KOPT-K1 (cell line): ENCODE data around the gene CHP2.
"Not testable (repeated sequence)": the region's sequence is repeated elsewhere in the genome, so short reads cannot be mapped to it uniquely, and the experiment has no call there.

Experiments
- H3K27ac ChIP-seq: fragments of 200-600 bp; sonication (generic); 2 replicates; pipeline ENCODE4 v1.5.1; 2016; ENCODE audit warnings: antibody characterized with exemption, mild to moderate bottlenecking, low read depth, low read length; ENCODE audit not compliant: poor library complexity, severe bottlenecking
- H3K36me3 ChIP-seq: fragments of 200-600 bp; sonication (generic); 2 replicates; pipeline ENCODE4 v1.5.1; 2017; ENCODE audit warnings: antibody characterized with exemption, mild to moderate bottlenecking, low read length, moderate library complexity; ENCODE audit not compliant: insufficient read depth
- H3K9me3 ChIP-seq: fragments of 200-600 bp; sonication (generic); 2 replicates; pipeline ENCODE4 v1.5.1; 2017; ENCODE audit warnings: antibody characterized with exemption, low read length, mild to moderate bottlenecking; ENCODE audit not compliant: insufficient read depth, poor library complexity, severe bottlenecking

Gene CHP2

GRCh38 chr16:23754594-23755483 lies at the start of gene CHP2:
CHP2 (plus strand) TSS chr16:23755026; CDS start chr16:23755050, 24 bp downstream.
- Histone ChIP-seq H3K36me3 (no peaks in the 10 kb centered on the region), H3K9me3 (no peaks in the 10 kb centered on the region), H3K27ac (no peak within 1 kb of the TSS)

DNA sequence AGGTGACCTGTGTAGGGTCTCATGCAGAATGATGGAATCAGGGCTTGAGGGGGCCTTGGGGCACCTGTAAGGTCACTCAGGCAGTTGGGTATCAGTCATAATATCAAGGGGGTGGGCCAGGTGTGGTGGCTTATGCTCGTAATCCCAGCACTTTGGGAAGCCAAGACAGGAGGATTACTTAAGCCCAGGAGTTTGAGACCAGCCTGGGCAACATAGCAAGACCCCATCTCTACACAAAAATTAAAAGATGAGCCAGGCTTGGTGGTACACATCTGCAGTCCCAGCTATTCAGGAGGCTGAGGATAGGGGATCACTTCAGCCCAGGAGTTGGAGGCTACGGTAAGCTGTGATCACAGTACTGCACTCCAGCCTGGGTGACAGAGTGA lies 49.3 kb upstream of the CHP2 start:
- Histone ChIP-seq H3K27ac (no peak overlapping the region), H3K36me3 (no peaks in the 10 kb centered on the region), H3K9me3 (peaks cover 20% of the 10 kb centered on the region)

- Histone ChIP-seq H3K9me3 (peaks cover 20% of the 10 kb centered on the region), H3K27ac (no peak overlapping the region), H3K36me3 (no peaks in the 10 kb centered on the region)
These were observed 48.4 kb upstream of the CHP2 start for GRCh38 chr16:23706439-23706838.

DNA sequence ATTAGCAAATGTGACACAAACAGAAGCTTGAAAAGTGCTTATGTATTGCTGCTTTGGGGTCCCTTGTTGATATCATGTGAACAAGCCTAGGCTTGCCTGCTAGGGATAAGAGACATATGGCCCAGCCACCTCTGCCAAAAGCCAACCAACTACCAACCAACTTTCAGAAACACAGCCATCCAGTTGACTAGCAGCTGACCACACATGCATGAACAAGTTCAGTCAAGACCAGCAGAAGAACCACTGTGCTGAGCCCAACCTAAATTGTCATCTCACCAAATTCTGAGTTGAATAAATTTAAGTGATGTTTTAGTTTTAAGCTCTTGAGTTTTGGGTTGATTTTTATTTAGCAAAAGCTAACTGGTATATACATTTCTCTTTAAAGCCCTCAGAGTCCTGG lies 45.3 kb upstream of the CHP2 start:
- H3K9me3 ChIP-seq, result peaks cover 19% of the 10 kb centered on the region
- no peaks in the 10 kb centered on the region for H3K36me3 ChIP-seq
- H3K27ac ChIP-seq, result no peak overlapping the region

GRCh38 chr16:23710008-23710407 lies 44.8 kb upstream of the CHP2 start:
- H3K9me3 ChIP-seq, result peaks cover 19% of the 10 kb centered on the region
- no peak overlapping the region for H3K27ac ChIP-seq
- no peaks in the 10 kb centered on the region for H3K36me3 ChIP-seq

DNA sequence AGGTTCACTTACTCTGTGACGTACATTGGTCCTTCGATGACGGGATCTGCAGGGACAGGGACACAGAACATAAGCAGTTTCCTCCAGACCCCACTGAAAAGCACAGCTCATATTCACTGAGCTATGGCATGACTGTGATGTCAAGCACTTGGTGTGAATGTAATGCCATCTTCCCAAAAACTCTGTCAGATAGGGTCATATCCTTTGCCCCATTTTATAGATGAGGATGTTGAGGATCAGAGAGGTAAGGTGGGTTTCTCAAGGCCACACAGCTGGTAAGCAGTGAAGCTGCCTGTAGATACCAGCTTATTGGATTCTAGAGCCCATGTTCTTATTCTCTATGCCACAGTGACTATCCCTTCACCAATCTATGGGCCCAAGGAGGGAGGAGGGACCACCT lies 44.3 kb upstream of the CHP2 start:
- Histone ChIP-seq H3K9me3 (peaks cover 19% of the 10 kb centered on the region), H3K36me3 (no peaks in the 10 kb centered on the region)

GRCh38 chr16:23711785-23712184 lies 43.0 kb upstream of the CHP2 start:
- Histone ChIP-seq H3K27ac (no peak overlapping the region), H3K36me3 (no peaks in the 10 kb centered on the region), H3K9me3 (peaks cover 19% of the 10 kb centered on the region)

More for the DNA sequence above, 44.3 kb upstream of the CHP2 start:
- H3K27ac ChIP-seq, result no peak overlapping the region

DNA sequence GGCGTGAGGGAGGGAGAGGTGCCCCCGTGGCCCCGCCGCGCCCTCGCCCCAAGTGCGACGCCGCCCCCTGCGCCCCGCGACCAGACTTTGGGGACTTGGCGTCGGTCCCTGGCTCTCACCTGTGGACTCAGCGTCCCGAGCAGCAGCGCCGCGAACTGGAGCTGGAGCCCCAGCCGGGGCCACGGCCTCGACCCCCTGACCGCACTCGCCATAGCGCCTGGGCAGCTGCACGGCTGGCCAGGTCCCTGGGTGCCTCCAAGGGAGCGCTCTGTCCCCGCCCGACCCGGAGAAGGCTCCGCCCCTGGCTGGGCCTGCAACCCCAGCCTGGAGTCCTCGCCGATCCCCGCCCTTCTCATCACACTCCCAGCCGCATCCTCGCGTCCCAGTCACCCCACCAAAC lies 41.9 kb upstream of the CHP2 start, which contains the start of gene ERN2:
TSS of gene ERN2 (minus strand) at position 247 of the 400 bp plus-strand sequence. CDS start at position 212, 35 bp downstream.
- peaks cover 19% of the 10 kb centered on the region for H3K9me3 ChIP-seq
- H3K36me3 ChIP-seq, result no peaks in the 10 kb centered on the region
- no peak within 1 kb of the TSS for H3K27ac ChIP-seq

- Histone ChIP-seq H3K27ac (no peak overlapping the region), H3K36me3 (no peaks in the 10 kb centered on the region), H3K9me3 (peaks cover 5% of the 10 kb centered on the region)
These were observed 38.3 kb upstream of the CHP2 start for GRCh38 chr16:23716484-23716883.

- H3K36me3 ChIP-seq, H3K27ac ChIP-seq: not testable (repeated sequence)
- H3K9me3 ChIP-seq, result peaks cover 16% of the 10 kb centered on the region
These were observed 32.1 kb upstream of the CHP2 start for GRCh38 chr16:23722613-23723240.

GRCh38 chr16:23724096-23724784 lies 30.6 kb upstream of the CHP2 start:
- H3K9me3 ChIP-seq, result peaks cover 16% of the 10 kb centered on the region
- no peaks in the 10 kb centered on the region for H3K36me3 ChIP-seq
- no peak overlapping the region for H3K27ac ChIP-seq

- Histone ChIP-seq H3K36me3 (no peaks in the 10 kb centered on the region), H3K27ac (no peak overlapping the region), H3K9me3 (peaks cover 16% of the 10 kb centered on the region)
These were observed 30.1 kb upstream of the CHP2 start for GRCh38 chr16:23724785-23725131.

DNA sequence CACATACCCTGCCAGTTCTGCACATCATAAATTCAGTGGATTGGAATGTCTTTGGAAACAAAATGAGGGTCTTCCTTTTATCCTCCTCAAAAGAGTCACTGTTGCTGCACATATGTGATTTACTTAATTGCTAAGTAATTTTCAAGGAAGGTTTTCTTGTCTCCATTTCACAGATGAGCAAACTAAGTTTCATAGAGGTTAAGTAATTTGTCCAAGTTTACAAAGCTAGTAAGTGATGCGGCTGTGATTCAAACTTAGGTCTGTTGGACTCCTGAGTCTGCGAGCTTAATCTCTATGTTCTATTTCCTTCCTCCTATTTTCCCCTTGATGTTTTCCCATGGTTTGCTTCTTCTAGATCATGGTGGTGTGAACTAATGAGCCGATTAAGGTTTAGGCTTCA lies 28.1 kb upstream of the CHP2 start:
- H3K27ac ChIP-seq, result no peak overlapping the region
- H3K36me3 ChIP-seq, result no peaks in the 10 kb centered on the region
- H3K9me3 ChIP-seq, result peaks cover 15% of the 10 kb centered on the region

DNA sequence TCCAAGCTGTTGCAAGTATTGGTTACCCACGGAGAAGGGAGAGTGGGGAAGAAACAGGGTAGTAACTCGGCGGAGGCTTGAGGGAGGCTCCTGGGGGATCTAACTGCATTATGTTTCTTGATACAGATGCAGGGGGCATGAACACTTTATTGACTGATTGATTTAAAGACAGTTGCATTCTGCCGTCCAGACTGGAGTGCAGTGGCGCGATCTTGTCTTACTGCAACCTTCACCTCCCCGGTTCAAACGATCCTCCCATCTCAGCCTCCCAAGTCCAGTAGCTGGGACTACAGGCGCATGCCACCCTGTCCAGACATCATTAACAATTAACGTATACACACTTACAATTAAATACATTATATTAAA lies 26.7 kb upstream of the CHP2 start:
- peaks cover 2% of the 10 kb centered on the region for H3K9me3 ChIP-seq
- no peak overlapping the region for H3K27ac ChIP-seq
- H3K36me3 ChIP-seq, result no peaks in the 10 kb centered on the region
